Neural cell (in vitro differentiated cells): ENCODE results near the gene UBE2I.

Experiments used
- EP300 ChIP-seq: fragments of 450-650 bp; conservative IDR thresholded peaks from 2 replicates; pipeline ENCODE4 v1.6.1; 2014; ENCODE audit warnings: antibody characterized with exemption, mild to moderate bottlenecking, moderate library complexity; ENCODE audit not compliant: poor library complexity, severe bottlenecking
- EZH2 ChIP-seq: fragments of 200-600, 300-800 bp; shearing (Covaris generic), sonication (generic); IDR thresholded peaks from 2 replicates; pipeline ENCODE4 v1.6.1; 2014; ENCODE audit warnings: antibody characterized with exemption, low read length, borderline replicate concordance, mild to moderate bottlenecking; ENCODE audit not compliant: insufficient read depth, poor library complexity, severe bottlenecking
- MXI1 ChIP-seq: fragments of 450-650 bp; conservative IDR thresholded peaks from 2 replicates; pipeline ENCODE4 v1.6.1; 2014; ENCODE audit warnings: antibody characterized with exemption, mild to moderate bottlenecking; ENCODE audit not compliant: poor library complexity, severe bottlenecking
- POLR2AphosphoS5 ChIP-seq: IDR thresholded peaks from 2 replicates; pipeline ENCODE4 v1.6.1; 2012
- RAD21 ChIP-seq: fragments of 450-650 bp; conservative IDR thresholded peaks from 2 replicates; pipeline ENCODE4 v1.6.1; 2014; ENCODE audit warnings: antibody characterized with exemption, mild to moderate bottlenecking, moderate library complexity
- TAF1 ChIP-seq: IDR thresholded peaks from 2 replicates; pipeline ENCODE4 v1.6.1; 2012; ENCODE audit warnings: low read depth
- TF ChIP-seq, protein P1 (sequence below): fragments of 450-650 bp; IDR thresholded peaks from 2 replicates; pipeline ENCODE4 v1.5.1; 2014; ENCODE audit warnings: antibody characterized with exemption, mild to moderate bottlenecking, moderate library complexity; ENCODE audit not compliant: poor library complexity, severe bottlenecking

DNA sequence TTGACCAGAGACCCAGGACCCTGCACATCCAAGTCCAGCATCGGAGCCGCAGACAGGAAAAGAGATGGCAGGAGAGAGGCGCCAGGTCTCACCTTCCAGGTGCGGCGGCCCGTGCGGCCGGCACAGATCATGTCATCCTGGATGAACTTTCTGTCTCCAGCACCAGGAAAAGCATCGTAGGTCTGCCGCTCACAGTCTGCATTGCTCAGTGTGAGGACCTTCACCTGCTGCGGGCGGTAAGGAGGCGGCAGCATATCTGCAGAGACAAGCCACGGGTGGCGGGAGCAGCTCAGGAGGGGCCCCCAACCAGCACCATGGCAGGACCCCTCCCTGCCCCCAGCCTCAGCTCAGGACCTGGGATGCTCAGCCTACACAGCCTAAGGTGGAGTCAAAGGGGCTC lies 35.6 kb upstream of the UBE2I start:
- TF ChIP-seq MXI1 (no peak), EP300 (no peak), POLR2AphosphoS5 (no peak), EZH2 (no peak), RAD21 (no peak), TAF1 (no peak)
- TF ChIP-seq, protein P1, sequence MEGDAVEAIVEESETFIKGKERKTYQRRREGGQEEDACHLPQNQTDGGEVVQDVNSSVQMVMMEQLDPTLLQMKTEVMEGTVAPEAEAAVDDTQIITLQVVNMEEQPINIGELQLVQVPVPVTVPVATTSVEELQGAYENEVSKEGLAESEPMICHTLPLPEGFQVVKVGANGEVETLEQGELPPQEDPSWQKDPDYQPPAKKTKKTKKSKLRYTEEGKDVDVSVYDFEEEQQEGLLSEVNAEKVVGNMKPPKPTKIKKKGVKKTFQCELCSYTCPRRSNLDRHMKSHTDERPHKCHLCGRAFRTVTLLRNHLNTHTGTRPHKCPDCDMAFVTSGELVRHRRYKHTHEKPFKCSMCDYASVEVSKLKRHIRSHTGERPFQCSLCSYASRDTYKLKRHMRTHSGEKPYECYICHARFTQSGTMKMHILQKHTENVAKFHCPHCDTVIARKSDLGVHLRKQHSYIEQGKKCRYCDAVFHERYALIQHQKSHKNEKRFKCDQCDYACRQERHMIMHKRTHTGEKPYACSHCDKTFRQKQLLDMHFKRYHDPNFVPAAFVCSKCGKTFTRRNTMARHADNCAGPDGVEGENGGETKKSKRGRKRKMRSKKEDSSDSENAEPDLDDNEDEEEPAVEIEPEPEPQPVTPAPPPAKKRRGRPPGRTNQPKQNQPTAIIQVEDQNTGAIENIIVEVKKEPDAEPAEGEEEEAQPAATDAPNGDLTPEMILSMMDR, result no peak
